ENCODE results near the gene ZNF579. TPM values are rescaled to one million over a fixed set of nuclear protein-coding genes. Genes with fewer than 3 reads are reported as not detected.
A peak's percentile ranks its signal among the peaks of the same experiment; 100 is the strongest.

ZNF579 gene
- total and polyA plus RNA-seq, 2 of the 13 experiments (the other 11 are each of a cell fraction or from before 2014, with no cell fraction given): 2.1 to 2.9 TPM

DNA sequence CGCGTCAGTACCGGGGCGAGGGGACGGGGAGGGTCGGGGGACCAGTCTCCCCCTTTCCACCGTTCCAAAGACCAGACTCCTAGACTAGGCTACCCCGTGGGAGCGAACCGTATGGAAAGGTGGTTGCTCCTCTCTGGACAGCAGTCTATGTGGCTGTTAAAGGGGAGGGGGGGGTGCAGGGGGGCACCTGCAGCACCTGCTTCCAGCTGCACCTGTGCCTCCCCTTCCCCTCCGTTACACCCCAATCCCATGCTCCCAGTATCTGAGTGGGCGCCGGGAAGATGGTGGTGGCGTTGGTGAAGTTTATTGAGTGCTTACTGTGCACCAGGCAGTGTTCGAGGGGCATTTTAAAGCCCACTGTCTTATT is 20.0 kb upstream of the ZNF579 start (continued):
- TF ChIP-seq, protein P1, sequence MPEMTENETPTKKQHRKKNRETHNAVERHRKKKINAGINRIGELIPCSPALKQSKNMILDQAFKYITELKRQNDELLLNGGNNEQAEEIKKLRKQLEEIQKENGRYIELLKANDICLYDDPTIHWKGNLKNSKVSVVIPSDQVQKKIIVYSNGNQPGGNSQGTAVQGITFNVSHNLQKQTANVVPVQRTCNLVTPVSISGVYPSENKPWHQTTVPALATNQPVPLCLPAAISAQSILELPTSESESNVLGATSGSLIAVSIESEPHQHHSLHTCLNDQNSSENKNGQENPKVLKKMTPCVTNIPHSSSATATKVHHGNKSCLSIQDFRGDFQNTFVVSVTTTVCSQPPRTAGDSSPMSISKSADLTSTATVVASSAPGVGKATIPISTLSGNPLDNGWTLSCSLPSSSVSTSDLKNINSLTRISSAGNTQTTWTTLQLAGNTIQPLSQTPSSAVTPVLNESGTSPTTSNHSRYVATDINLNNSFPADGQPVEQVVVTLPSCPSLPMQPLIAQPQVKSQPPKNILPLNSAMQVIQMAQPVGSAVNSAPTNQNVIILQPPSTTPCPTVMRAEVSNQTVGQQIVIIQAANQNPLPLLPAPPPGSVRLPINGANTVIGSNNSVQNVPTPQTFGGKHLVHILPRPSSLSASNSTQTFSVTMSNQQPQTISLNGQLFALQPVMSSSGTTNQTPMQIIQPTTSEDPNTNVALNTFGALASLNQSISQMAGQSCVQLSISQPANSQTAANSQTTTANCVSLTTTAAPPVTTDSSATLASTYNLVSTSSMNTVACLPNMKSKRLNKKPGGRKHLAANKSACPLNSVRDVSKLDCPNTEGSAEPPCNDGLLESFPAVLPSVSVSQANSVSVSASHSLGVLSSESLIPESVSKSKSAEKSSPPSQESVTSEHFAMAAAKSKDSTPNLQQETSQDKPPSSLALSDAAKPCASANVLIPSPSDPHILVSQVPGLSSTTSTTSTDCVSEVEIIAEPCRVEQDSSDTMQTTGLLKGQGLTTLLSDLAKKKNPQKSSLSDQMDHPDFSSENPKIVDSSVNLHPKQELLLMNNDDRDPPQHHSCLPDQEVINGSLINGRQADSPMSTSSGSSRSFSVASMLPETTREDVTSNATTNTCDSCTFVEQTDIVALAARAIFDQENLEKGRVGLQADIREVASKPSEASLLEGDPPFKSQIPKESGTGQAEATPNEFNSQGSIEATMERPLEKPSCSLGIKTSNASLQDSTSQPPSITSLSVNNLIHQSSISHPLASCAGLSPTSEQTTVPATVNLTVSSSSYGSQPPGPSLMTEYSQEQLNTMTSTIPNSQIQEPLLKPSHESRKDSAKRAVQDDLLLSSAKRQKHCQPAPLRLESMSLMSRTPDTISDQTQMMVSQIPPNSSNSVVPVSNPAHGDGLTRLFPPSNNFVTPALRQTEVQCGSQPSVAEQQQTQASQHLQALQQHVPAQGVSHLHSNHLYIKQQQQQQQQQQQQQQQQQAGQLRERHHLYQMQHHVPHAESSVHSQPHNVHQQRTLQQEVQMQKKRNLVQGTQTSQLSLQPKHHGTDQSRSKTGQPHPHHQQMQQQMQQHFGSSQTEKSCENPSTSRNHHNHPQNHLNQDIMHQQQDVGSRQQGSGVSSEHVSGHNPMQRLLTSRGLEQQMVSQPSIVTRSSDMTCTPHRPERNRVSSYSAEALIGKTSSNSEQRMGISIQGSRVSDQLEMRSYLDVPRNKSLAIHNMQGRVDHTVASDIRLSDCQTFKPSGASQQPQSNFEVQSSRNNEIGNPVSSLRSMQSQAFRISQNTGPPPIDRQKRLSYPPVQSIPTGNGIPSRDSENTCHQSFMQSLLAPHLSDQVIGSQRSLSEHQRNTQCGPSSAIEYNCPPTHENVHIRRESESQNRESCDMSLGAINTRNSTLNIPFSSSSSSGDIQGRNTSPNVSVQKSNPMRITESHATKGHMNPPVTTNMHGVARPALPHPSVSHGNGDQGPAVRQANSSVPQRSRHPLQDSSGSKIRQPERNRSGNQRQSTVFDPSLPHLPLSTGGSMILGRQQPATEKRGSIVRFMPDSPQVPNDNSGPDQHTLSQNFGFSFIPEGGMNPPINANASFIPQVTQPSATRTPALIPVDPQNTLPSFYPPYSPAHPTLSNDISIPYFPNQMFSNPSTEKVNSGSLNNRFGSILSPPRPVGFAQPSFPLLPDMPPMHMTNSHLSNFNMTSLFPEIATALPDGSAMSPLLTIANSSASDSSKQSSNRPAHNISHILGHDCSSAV (CRISPR knock-in tag; IDR thresholded peaks at IDR 0.05; ENCODE audit: borderline replicate concordance): no peak
- TF ChIP-seq HDAC2 (CRISPR knock-in tag; IDR thresholded peaks at IDR 0.05) (0 out of 2 replicates have a peak, but pooled peaks have one; percentile 17), CCAR2 (optimal IDR thresholded peaks at IDR 0.05; ENCODE audit: low read depth, low read length) (no peak), ZNF501 (CRISPR knock-in tag; IDR thresholded peaks at IDR 0.05) (no peak), ZNF792 (CRISPR knock-in tag; IDR thresholded peaks at IDR 0.05) (no peak), ZNF605 (CRISPR knock-in tag; IDR thresholded peaks at IDR 0.05) (peak; percentile 15; the same call in 1 of the 2 replicates), POLR2AphosphoS5 (IDR thresholded peaks at IDR 0.05; ENCODE audit: low read depth, low read length) (peak; percentile 45; the same call in 1 of the 2 replicates), SIN3A (IDR thresholded peaks at IDR 0.05; ENCODE audit: borderline replicate concordance, low read depth, low read length) (peak; percentile 67; the same call in 1 of the 2 replicates), POLR2A (IDR thresholded peaks at IDR 0.05; ENCODE audit: insufficient read depth in 1 of 2, low read depth in 2 of 2, low read length in 2 of 2) (peak in 1 of 2 experiments; percentile 56; a peak in 2 of 4 replicates), SP2 (CRISPR knock-in tag; IDR thresholded peaks at IDR 0.05) (no peak)
- TF ChIP-seq, protein P2, sequence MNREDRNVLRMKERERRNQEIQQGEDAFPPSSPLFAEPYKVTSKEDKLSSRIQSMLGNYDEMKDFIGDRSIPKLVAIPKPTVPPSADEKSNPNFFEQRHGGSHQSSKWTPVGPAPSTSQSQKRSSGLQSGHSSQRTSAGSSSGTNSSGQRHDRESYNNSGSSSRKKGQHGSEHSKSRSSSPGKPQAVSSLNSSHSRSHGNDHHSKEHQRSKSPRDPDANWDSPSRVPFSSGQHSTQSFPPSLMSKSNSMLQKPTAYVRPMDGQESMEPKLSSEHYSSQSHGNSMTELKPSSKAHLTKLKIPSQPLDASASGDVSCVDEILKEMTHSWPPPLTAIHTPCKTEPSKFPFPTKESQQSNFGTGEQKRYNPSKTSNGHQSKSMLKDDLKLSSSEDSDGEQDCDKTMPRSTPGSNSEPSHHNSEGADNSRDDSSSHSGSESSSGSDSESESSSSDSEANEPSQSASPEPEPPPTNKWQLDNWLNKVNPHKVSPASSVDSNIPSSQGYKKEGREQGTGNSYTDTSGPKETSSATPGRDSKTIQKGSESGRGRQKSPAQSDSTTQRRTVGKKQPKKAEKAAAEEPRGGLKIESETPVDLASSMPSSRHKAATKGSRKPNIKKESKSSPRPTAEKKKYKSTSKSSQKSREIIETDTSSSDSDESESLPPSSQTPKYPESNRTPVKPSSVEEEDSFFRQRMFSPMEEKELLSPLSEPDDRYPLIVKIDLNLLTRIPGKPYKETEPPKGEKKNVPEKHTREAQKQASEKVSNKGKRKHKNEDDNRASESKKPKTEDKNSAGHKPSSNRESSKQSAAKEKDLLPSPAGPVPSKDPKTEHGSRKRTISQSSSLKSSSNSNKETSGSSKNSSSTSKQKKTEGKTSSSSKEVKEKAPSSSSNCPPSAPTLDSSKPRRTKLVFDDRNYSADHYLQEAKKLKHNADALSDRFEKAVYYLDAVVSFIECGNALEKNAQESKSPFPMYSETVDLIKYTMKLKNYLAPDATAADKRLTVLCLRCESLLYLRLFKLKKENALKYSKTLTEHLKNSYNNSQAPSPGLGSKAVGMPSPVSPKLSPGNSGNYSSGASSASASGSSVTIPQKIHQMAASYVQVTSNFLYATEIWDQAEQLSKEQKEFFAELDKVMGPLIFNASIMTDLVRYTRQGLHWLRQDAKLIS (CRISPR knock-in tag; IDR thresholded peaks at IDR 0.05): no peak
- TF ChIP-seq, protein P3, sequence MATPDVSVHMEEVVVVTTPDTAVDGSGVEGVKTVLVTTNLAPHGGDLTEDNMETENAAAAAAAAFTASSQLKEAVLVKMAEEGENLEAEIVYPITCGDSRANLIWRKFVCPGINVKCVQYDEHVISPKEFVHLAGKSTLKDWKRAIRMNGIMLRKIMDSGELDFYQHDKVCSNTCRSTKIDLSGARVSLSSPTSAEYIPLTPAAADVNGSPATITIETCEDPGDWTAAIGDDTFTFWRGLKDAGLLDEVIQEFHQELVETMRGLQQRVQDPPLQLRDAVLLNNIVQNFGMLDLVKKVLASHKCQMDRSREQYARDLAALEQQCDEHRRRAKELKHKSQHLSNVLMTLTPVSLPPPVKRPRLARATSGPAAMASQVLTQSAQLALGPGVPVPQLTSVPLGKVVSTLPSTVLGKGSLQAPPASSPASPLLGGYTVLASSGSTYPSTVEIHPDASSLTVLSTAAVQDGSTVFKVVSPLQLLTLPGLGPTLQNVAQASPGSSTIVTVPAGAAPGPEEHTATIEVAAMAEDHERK (CRISPR knock-in tag; IDR thresholded peaks at IDR 0.05; ENCODE audit: low read depth): no peak
